ENCODE measurements around the gene DUSP7. TPM values are rescaled to one million over a fixed set of nuclear protein-coding genes. Genes with fewer than 3 reads are reported as not detected.

DUSP7 gene
- total RNA-seq, 1 donor from 2014 or later, result 25.9 TPM

DNA sequence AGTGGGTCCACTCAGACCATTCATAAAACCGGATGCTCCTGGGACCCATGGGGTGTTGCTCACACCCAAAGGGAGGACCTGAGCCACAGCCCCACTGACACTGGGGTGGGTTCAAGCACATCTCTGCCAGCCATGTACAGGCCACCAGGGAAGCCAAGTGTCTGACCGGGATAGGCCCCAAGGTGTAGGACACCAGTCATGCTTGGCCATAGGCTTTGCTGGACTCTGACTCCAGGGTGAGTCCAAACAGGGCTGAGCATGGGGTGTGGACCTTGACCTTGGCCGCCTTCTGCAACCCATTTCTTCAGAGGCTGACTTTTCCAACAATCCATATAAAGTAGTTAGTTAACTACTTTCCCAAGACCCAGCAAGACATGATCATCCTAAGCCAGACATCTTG lies 31.4 kb upstream of the DUSP7 start:
- Mint-ChIP-seq H3K9me3 (no peaks in the 10 kb centered on the region), H3K4me1 (ENCODE audit: unreplicated experiment) (peaks cover 41% of the 10 kb centered on the region), H3K4me3 (peak overlapping the region; percentile 25), H3K27ac (no peak overlapping the region), H3K27me3 (no peaks in the 10 kb centered on the region), H3K36me3 (no peaks in the 10 kb centered on the region)
- no peak for DNase-seq (ENCODE audit: extremely low spot score, unreplicated experiment)
- TF ChIP-seq, protein P1, sequence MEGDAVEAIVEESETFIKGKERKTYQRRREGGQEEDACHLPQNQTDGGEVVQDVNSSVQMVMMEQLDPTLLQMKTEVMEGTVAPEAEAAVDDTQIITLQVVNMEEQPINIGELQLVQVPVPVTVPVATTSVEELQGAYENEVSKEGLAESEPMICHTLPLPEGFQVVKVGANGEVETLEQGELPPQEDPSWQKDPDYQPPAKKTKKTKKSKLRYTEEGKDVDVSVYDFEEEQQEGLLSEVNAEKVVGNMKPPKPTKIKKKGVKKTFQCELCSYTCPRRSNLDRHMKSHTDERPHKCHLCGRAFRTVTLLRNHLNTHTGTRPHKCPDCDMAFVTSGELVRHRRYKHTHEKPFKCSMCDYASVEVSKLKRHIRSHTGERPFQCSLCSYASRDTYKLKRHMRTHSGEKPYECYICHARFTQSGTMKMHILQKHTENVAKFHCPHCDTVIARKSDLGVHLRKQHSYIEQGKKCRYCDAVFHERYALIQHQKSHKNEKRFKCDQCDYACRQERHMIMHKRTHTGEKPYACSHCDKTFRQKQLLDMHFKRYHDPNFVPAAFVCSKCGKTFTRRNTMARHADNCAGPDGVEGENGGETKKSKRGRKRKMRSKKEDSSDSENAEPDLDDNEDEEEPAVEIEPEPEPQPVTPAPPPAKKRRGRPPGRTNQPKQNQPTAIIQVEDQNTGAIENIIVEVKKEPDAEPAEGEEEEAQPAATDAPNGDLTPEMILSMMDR (conservative IDR thresholded peaks at IDR 0.05), result no peak

DNA sequence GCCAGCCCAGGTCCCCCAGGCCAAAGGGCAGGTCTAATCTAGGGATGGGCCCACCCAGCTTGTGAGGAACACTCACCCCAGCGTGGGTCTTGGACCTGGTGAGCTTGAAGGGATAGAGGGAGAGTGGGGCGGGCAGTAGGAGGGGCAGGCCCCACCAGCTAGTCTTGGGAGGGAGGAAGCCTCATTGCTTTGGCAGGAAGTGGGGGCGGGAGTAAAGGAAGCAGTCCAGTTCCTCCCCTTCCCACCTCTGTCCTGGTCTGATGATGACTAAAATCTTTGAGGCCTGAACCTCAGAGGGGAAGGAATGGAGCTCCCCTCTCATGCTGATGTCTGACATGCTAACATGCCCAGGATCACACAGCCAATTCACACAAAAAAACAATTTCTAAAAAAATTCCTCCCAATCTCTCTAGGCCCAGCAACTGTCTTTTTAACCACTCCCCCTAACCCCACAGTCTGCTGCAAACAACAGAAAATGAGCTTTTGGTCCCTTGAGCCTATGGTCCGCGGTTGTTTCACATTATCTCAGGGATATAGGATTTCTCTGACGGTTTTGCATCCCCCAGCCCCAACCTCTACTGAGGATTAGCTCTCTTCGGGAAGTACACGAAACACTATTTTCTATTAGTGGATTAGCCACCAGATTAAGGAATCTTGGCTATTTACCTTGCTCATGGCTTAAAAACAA lies 30.7 kb upstream of the DUSP7 start:
- peak overlapping the region; percentile 69 for H3K27ac Mint-ChIP-seq
- H3K4me3 Mint-ChIP-seq, result peak overlapping the region; percentile 25
- H3K4me1 Mint-ChIP-seq (ENCODE audit: unreplicated experiment), result peaks cover 41% of the 10 kb centered on the region
- no peak for DNase-seq (ENCODE audit: extremely low spot score, unreplicated experiment)
- no peaks in the 10 kb centered on the region for H3K9me3 Mint-ChIP-seq
- TF ChIP-seq, protein P1 (conservative IDR thresholded peaks at IDR 0.05), result no peak
- H3K36me3 Mint-ChIP-seq, result no peaks in the 10 kb centered on the region
- H3K27me3 Mint-ChIP-seq, result no peaks in the 10 kb centered on the region

DNA sequence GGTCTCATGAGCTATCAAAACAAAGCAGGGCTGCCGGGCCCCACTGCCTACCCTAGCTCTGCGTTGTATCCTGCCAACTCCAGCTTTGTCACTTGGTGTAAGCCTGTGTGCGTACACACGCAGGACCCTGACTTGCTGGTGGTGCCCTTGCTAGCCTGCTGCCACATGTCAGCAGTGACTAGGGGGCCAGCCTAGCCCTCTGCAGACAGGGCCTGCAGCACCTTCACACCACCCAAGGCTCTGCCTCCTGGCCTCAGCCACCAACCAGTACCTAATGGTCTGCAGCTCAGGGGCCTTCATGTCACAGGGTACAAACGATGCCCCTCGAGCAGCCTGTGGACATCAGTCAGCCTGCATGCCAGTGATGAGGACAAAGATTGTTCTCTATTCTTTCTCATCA lies 30.1 kb upstream of the DUSP7 start:
- Mint-ChIP-seq H3K4me3 (no peak overlapping the region), H3K4me1 (ENCODE audit: unreplicated experiment) (peaks cover 38% of the 10 kb centered on the region), H3K36me3 (no peaks in the 10 kb centered on the region), H3K27ac (no peak overlapping the region), H3K27me3 (no peaks in the 10 kb centered on the region), H3K9me3 (no peaks in the 10 kb centered on the region)
- TF ChIP-seq, protein P1 (conservative IDR thresholded peaks at IDR 0.05), result no peak
- DNase-seq (ENCODE audit: extremely low spot score, unreplicated experiment), result no peak

DNA sequence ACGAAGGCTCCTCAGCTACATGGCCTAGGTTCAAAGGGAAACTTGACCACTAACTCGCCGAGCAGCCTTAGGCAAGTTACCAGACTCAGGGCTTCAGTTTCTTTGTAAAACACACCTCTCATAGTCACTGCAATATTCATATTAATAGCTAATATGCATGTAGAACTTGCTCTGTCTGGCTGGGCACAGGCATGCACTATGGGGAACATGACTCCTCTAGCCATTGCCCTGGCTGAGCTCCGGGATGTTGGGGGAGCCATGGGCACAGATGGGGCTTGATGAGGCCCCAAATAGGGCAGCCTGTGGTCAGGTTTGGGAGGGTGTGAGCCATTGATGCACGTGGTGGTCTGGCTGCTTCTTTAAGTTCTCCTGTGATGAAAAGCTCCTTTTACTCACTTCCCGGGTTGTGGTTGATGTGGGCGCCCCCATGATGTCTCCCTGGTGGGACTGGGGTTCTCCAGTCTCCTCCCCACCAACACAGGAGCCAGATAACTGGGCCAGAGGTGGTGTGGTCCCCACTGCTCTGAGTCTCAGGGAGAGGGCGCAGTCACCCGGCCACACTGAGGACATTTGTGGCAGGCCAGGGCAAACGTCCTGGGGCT lies 29.4 kb upstream of the DUSP7 start:
- Mint-ChIP-seq H3K4me1 (ENCODE audit: unreplicated experiment) (peaks cover 37% of the 10 kb centered on the region), H3K9me3 (no peaks in the 10 kb centered on the region), H3K27ac (no peak overlapping the region), H3K36me3 (no peaks in the 10 kb centered on the region), H3K4me3 (no peak overlapping the region), H3K27me3 (no peaks in the 10 kb centered on the region)
- TF ChIP-seq, protein P1 (conservative IDR thresholded peaks at IDR 0.05), result no peak
- DNase-seq (ENCODE audit: extremely low spot score, unreplicated experiment), result no peak

DNA sequence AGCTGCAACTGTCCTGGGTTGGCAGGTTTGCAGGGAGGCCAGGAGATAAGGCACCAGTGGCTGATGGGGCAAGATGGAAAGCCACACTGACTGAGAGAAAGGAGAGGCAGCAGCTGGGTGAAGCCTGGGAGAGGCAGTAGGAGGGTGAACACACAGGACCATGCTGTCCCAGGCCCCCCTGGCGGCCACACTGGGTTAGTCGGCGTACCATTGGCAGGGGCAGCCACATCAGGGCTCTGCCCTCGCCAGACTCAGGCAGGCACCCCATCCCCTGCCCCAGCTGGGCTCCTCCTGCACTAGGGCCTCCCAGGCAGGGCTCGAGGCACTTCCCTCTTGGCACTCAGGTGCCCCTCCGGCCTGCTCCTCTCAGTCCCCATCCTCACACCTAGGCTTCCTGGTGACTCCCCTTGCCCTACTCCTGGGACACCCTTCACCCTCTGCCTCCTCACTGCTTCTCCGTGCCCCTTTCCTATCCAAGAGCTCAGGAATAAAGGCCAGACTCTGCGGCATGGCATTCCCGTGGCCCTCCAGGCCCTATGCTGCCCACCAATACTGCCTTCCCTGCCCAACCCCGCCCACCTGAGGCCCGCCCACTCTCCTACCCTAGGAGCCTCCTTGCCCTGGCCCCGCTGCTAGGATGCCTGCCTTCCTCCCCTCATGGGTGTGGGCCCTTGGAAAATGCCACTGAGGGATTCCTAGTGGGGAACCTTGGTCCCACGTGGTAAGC lies 28.7 kb upstream of the DUSP7 start:
- DNase-seq (ENCODE audit: extremely low spot score, unreplicated experiment), result no peak
- peaks cover 41% of the 10 kb centered on the region for H3K4me1 Mint-ChIP-seq (ENCODE audit: unreplicated experiment)
- TF ChIP-seq, protein P1 (conservative IDR thresholded peaks at IDR 0.05), result no peak
- H3K9me3 Mint-ChIP-seq, result no peaks in the 10 kb centered on the region
- no peaks in the 10 kb centered on the region for H3K27me3 Mint-ChIP-seq
- H3K4me3 Mint-ChIP-seq, result no peak overlapping the region
- no peak overlapping the region for H3K27ac Mint-ChIP-seq
- no peaks in the 10 kb centered on the region for H3K36me3 Mint-ChIP-seq
